Smooth muscle cell (in vitro differentiated cells): ENCODE results near the gene UBR4. TPM values are rescaled to one million over a fixed set of nuclear protein-coding genes. Genes with fewer than 3 reads are reported as not detected.

Source experiments
- DNase-seq: peaks from one replicate; lab custom pipeline; 2025; ENCODE audit not compliant: unreplicated experiment; lab: John Stamatoyannopoulos, UW
- H2AFZ ChIP-seq: fragments of 200-600 bp; sonication (generic); 2 replicates; pipeline ENCODE4 v1.6.0; 2016; ENCODE audit warnings: antibody characterized with exemption, low read depth, mild to moderate bottlenecking
- H3F3A ChIP-seq: fragments of 200-600 bp; sonication (generic); 2 replicates; pipeline ENCODE4 v1.6.0; 2017; ENCODE audit warnings: antibody characterized with exemption, low read depth
- H3K27ac ChIP-seq: fragments of 200-600 bp; sonication (generic); 2 replicates; pipeline ENCODE4 v1.5.1; 2016; ENCODE audit warnings: low read depth, mild to moderate bottlenecking
- H3K27me3 ChIP-seq: fragments of 200-600 bp; sonication (generic); 2 replicates; pipeline ENCODE4 v1.6.1; 2016; ENCODE audit warnings: low read depth, mild to moderate bottlenecking
- H3K36me3 ChIP-seq: fragments of 200-600 bp; sonication (generic); 2 replicates; pipeline ENCODE4 v1.5.1; 2016; ENCODE audit warnings: low read depth
- H3K4me1 ChIP-seq: fragments of 200-600 bp; sonication (generic); 2 replicates; pipeline ENCODE4 v1.5.1; 2016; ENCODE audit warnings: low read depth
- H3K4me2 ChIP-seq: fragments of 200-600 bp; sonication (generic); 2 replicates; pipeline ENCODE4 v1.6.0; 2016; ENCODE audit warnings: mild to moderate bottlenecking
- H3K4me3 ChIP-seq: fragments of 200-600 bp; sonication (generic); 2 replicates; pipeline ENCODE4 v1.5.1; 2016; ENCODE audit warnings: mild to moderate bottlenecking
- H3K79me2 ChIP-seq: fragments of 200-600 bp; sonication (generic); 2 replicates; pipeline ENCODE4 v1.6.0; 2016; ENCODE audit warnings: low read depth, mild to moderate bottlenecking
- H3K9ac ChIP-seq: fragments of 200-600 bp; sonication (generic); 2 replicates; pipeline ENCODE4 v1.6.0; 2016; ENCODE audit warnings: low read depth
- H3K9me3 ChIP-seq: fragments of 200-600 bp; sonication (generic); replicated peaks from 2 replicates; pipeline ENCODE4 v1.5.1; 2016; ENCODE audit warnings: low read depth
- H4K20me1 ChIP-seq: fragments of 200-600 bp; sonication (generic); 2 replicates; pipeline ENCODE4 v1.6.0; 2016; ENCODE audit warnings: low read depth
- CTCF ChIP-seq: fragments of 200-600 bp; sonication (generic); IDR thresholded peaks from 2 replicates; pipeline ENCODE4 v1.5.1; 2017; ENCODE audit warnings: borderline replicate concordance, mild to moderate bottlenecking, antibody characterized with exemption; ENCODE audit not compliant: insufficient read depth, poor library complexity, severe bottlenecking
- WGBS: methylation state at CpG from one replicate; pipeline ENCODE4 v1.1.7; 2016; ENCODE audit warnings: low lambda C conversion rate; 5-methylcytosine and 5-hydroxymethylcytosine counted together
- polyA plus RNA-seq: library from polyadenylated mRNA; unstranded; fragments of >200 nt; fragmentation: Nextera tagmentation; extraction: Ambion mirVana; gene quantifications from 2 replicates; pipeline ENCODE4 v1.2.1, GENCODE V29; 2016
- total RNA-seq: library from RNA; depleted of rRNA; stranded (reverse); fragments of >200 nt; gene quantifications from 2 replicates; pipeline ENCODE4 v1.2.3, GENCODE V29; 2014

The UBR4 gene
- total and polyA plus RNA-seq, 2 experiments from 2014 or later, result 62.7 to 142 TPM

DNA sequence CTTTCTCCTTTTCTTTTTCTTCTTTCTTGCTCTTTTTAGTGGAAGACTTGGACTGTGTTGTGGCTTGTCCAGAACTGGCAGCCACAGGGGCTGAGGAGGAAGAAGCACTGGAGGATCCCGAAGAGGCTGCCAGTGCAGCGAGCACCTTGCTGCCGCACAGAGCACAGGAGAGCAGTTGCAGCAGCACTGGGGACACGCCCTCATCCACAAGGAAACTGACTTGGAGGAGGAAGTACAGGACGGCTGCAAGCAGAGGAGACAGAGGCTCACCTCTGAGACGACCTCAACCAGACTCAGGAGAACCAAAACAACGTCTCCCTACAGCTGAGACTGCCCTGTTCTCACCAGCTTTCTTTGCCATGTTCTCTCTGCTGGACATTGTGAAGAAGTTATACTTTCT is 88.9 kb downstream of the UBR4 start:
- no peak overlapping the region for H3K4me2 ChIP-seq
- H3K36me3 ChIP-seq, result peaks cover 46% of the 10 kb centered on the region
- no peak overlapping the region for H3K27ac ChIP-seq
- 95% methylated on average over 7 of the region's 7 CpGs for WGBS
- H3K27me3 ChIP-seq, result no peaks in the 10 kb centered on the region
- H4K20me1 ChIP-seq, result no peaks in the 10 kb centered on the region
- no peaks in the 10 kb centered on the region for H3K79me2 ChIP-seq
- TF ChIP-seq CTCF, result no peak
- H3F3A ChIP-seq, result no peaks in the 10 kb centered on the region
- H3K9me3 ChIP-seq, result no peaks in the 10 kb centered on the region
- no peak overlapping the region for H2AFZ ChIP-seq
- no peaks in the 10 kb centered on the region for H3K4me1 ChIP-seq
- no peak overlapping the region for H3K4me3 ChIP-seq
- no peak for DNase-seq
- no peak overlapping the region for H3K9ac ChIP-seq

DNA sequence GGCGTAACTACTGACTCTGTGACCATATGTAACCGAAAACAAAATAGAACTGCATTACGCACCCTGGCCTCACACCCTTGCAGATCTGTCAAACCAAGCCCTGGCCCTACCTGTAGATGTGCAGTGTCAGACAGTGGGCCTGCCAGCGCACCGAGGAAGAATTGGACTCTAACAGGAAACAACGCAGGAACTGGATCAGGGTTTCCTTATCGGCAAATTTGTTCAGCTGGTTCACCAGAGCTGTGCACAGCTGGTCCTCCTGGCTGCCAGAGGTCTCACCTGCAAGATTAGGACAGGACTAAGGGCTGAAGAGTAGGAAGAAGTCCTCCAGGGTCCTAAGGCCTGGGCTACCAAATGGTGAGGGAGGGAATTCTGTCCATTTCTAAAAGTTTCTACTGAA is 90.0 kb downstream of the UBR4 start:
- no peak overlapping the region for H2AFZ ChIP-seq
- H3K27me3 ChIP-seq, result no peaks in the 10 kb centered on the region
- TF ChIP-seq CTCF, result no peak
- DNase-seq, result no peak
- H3K9me3 ChIP-seq, result no peaks in the 10 kb centered on the region
- WGBS, result 98% methylated on average over 7 of the region's 7 CpGs
- H3K27ac ChIP-seq, result no peak overlapping the region
- H3K4me1 ChIP-seq, result no peaks in the 10 kb centered on the region
- no peak overlapping the region for H3K4me2 ChIP-seq
- no peak overlapping the region for H3K9ac ChIP-seq
- no peaks in the 10 kb centered on the region for H4K20me1 ChIP-seq
- no peaks in the 10 kb centered on the region for H3F3A ChIP-seq
- peaks cover 44% of the 10 kb centered on the region for H3K36me3 ChIP-seq
- no peak overlapping the region for H3K4me3 ChIP-seq
- H3K79me2 ChIP-seq, result no peaks in the 10 kb centered on the region

GRCh38 chr1:19115082-19115808 is 94.8 kb downstream of the UBR4 start:
- Histone ChIP-seq H3K27me3 (no peaks in the 10 kb centered on the region), H3K27ac (no peak overlapping the region), H2AFZ (no peak overlapping the region), H3K79me2 (no peaks in the 10 kb centered on the region), H3K4me2 (no peak overlapping the region), H3K36me3 (peaks cover 58% of the 10 kb centered on the region), H4K20me1 (no peaks in the 10 kb centered on the region), H3K9me3 (no peaks in the 10 kb centered on the region), H3K9ac (no peak overlapping the region), H3K4me1 (no peaks in the 10 kb centered on the region), H3K4me3 (no peak overlapping the region), H3F3A (no peaks in the 10 kb centered on the region)
- 91% methylated on average over 6 of the region's 6 CpGs for WGBS
- DNase-seq, result no peak
- no peak for TF ChIP-seq CTCF

DNA sequence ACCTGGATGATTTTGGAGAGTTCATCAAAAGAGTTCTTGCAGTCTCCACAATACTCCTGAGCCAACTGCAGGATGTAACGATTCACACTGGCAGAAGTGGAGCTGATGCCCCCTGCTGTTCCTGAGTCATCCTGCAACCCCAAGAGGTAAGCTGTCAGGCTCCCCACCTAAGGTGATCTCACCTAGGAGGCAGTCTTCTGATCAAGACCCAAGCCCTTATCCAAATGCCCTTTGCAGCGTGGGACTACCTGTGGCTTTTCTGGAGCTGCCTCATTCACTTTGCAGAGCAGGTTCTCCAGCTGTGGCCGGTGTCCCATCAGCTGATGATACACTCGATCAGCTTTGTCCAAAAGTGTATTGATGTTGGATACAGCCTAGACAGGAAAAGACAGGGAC is 96.4 kb downstream of the UBR4 start:
- Histone ChIP-seq H3F3A (no peaks in the 10 kb centered on the region), H3K36me3 (peaks cover 57% of the 10 kb centered on the region)
- WGBS, result 85% methylated on average over 4 of the region's 4 CpGs

More for the DNA sequence above, 96.4 kb downstream of the UBR4 start:
- no peaks in the 10 kb centered on the region for H3K27me3 ChIP-seq
- peak; percentile 35 for TF ChIP-seq CTCF
- H3K4me3 ChIP-seq, result no peak overlapping the region
- H2AFZ ChIP-seq, result no peak overlapping the region
- H3K9me3 ChIP-seq, result no peaks in the 10 kb centered on the region
- H3K4me1 ChIP-seq, result no peaks in the 10 kb centered on the region
- no peaks in the 10 kb centered on the region for H4K20me1 ChIP-seq
- H3K27ac ChIP-seq, result no peak overlapping the region
- H3K79me2 ChIP-seq, result no peaks in the 10 kb centered on the region
- H3K4me2 ChIP-seq, result no peak overlapping the region
- no peak for DNase-seq
- H3K9ac ChIP-seq, result no peak overlapping the region
